Measurements from ENCODE around the gene CACTIN. TPM values are rescaled to one million over a fixed set of nuclear protein-coding genes. Genes with fewer than 3 reads are reported as not detected.

CACTIN gene
- total RNA-seq, 3 donors from 2014 or later (not counting 1 experiment from before 2014, with no cell fraction given): 33.6 to 42.2 (median 40.8) TPM

DNA sequence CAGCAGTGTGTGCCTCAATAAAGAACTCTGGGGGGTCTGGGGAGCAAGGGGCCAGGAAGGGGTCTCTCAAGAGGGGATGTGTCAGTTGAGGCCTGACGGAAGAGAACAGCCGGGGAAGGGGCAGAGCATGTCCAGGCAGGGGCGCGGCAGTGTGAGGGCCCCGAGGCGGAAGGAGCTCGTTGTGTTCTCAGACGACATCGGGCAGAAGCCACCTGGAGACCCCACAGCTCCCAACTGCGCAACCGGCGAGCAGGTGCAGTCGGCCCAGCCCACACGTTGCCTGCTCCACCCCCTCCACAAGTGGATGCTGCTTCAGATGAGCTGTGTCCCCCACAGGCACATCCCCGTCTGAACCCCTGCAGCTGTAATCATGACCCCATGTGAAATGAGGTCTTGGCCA is 4.9 kb downstream of the CACTIN start:
- no peaks in the 10 kb centered on the region for H3K27me3 Mint-ChIP-seq (ENCODE audit: low read depth in 2 of 2)
- no peak overlapping the region for H3K27ac Mint-ChIP-seq
- Histone ChIP-seq H3K4me1 (ENCODE audit: control insufficient read depth, insufficient read depth, low read length) (peaks cover 31% of the 10 kb centered on the region), H3K27ac (ENCODE audit: low read length) (no peak overlapping the region), H3K27me3 (ENCODE audit: control insufficient read depth, insufficient read depth, low read length) (no peaks in the 10 kb centered on the region), H3K36me3 (ENCODE audit: control insufficient read depth, insufficient read depth, low read length) (peaks cover 39% of the 10 kb centered on the region), H3K4me3 (ENCODE audit: low read length) (no peak overlapping the region), H3K9me3 (ENCODE audit: control insufficient read depth, insufficient read depth, low read length) (no peaks in the 10 kb centered on the region)
- WGBS (ENCODE audit: insufficient coverage): 95% methylated on average over 15 of the region's 15 CpGs
- no peak for ATAC-seq
- no peaks in the 10 kb centered on the region for H3K36me3 Mint-ChIP-seq
- no peak overlapping the region for H3K4me3 Mint-ChIP-seq
- no peaks in the 10 kb centered on the region for H3K9me3 Mint-ChIP-seq
- TF ChIP-seq CTCF (IDR thresholded peaks at IDR 0.05): no peak
- H3K4me1 Mint-ChIP-seq: peaks cover 11 to 24% of the 10 kb centered on the region in 2 donors
- intact Hi-C loops (cut with micrococcal nuclease): no loop called here
- no peak for DNase-seq

GRCh38 chr19:3620817-3621547 is 5.6 kb downstream of the CACTIN start:
- no peak for TF ChIP-seq CTCF (IDR thresholded peaks at IDR 0.05)
- Histone ChIP-seq H3K36me3 (ENCODE audit: control insufficient read depth, insufficient read depth, low read length) (peaks cover 40% of the 10 kb centered on the region), H3K9me3 (ENCODE audit: control insufficient read depth, insufficient read depth, low read length) (no peaks in the 10 kb centered on the region), H3K4me1 (ENCODE audit: control insufficient read depth, insufficient read depth, low read length) (peaks cover 27% of the 10 kb centered on the region), H3K4me3 (ENCODE audit: low read length) (no peak overlapping the region), H3K27me3 (ENCODE audit: control insufficient read depth, insufficient read depth, low read length) (no peaks in the 10 kb centered on the region), H3K27ac (ENCODE audit: low read length) (no peak overlapping the region)
- H3K27ac Mint-ChIP-seq: no peak overlapping the region
- peaks cover 4 to 17% of the 10 kb centered on the region in 2 donors for H3K4me1 Mint-ChIP-seq
- no peak overlapping the region for H3K4me3 Mint-ChIP-seq
- H3K9me3 Mint-ChIP-seq: no peaks in the 10 kb centered on the region
- ATAC-seq (no peak), DNase-seq (no peak)
- no peaks in the 10 kb centered on the region for H3K27me3 Mint-ChIP-seq (ENCODE audit: low read depth in 2 of 2)
- H3K36me3 Mint-ChIP-seq: no peaks in the 10 kb centered on the region
- intact Hi-C loops (cut with micrococcal nuclease): no loop called here
- 93% methylated on average over 24 of the region's 24 CpGs for WGBS (ENCODE audit: insufficient coverage)

DNA sequence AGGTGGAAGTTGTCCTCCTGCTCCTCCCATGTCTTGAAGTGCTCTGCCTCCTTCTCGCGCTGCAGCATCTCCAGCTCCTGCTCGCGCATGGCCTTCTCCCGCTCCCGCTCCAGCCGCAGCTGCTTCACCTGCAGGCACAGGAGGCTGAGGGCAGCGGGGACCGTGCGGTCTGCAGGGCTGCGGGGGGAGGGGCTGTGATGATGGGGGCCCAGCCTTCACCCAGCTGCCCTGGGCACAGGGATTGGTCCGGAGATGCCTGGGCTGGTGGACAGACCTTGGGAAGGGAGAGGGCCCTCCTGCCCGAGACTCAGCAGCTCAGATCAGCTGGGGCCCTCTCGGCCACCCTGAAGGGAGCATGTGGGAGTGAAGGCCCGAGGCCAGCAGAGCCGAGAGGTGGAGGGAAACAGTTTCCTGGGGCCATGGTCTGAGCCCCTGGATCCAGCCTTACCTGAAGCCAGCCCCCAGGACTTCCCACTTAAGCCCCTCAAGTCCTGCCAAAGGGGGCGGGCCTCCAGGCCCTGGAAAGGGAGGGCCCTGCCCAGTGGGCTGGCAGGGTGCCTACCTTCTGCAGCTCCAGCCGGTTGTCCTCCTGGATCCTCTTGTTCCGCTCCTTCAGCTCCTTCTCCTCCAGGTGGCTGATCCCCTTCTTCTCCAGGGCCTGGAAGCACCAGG is 6.3 kb downstream of the CACTIN start:
- no peak overlapping the region for H3K27ac ChIP-seq (ENCODE audit: low read length)
- intact Hi-C loops (cut with micrococcal nuclease): no loop called here
- Mint-ChIP-seq H3K36me3 (no peaks in the 10 kb centered on the region), H3K27ac (no peak overlapping the region), H3K4me1 (peaks cover 0 to 14% of the 10 kb centered on the region in 2 donors), H3K27me3 (ENCODE audit: low read depth in 2 of 2) (no peaks in the 10 kb centered on the region), H3K9me3 (no peaks in the 10 kb centered on the region), H3K4me3 (no peak overlapping the region)
- no peak for TF ChIP-seq CTCF (IDR thresholded peaks at IDR 0.05)
- peaks cover 45% of the 10 kb centered on the region for H3K36me3 ChIP-seq (ENCODE audit: control insufficient read depth, insufficient read depth, low read length)
- H3K9me3 ChIP-seq (ENCODE audit: control insufficient read depth, insufficient read depth, low read length): no peaks in the 10 kb centered on the region
- no peaks in the 10 kb centered on the region for H3K27me3 ChIP-seq (ENCODE audit: control insufficient read depth, insufficient read depth, low read length)
- 95% methylated on average over 19 of the region's 19 CpGs for WGBS (ENCODE audit: insufficient coverage)
- ATAC-seq (no peak), DNase-seq (no peak)
- no peak overlapping the region for H3K4me3 ChIP-seq (ENCODE audit: low read length)
- peaks cover 20% of the 10 kb centered on the region for H3K4me1 ChIP-seq (ENCODE audit: control insufficient read depth, insufficient read depth, low read length)

Data from natural killer cell (primary cell).